Measurements from ENCODE around the gene PDE10A.

DNA sequence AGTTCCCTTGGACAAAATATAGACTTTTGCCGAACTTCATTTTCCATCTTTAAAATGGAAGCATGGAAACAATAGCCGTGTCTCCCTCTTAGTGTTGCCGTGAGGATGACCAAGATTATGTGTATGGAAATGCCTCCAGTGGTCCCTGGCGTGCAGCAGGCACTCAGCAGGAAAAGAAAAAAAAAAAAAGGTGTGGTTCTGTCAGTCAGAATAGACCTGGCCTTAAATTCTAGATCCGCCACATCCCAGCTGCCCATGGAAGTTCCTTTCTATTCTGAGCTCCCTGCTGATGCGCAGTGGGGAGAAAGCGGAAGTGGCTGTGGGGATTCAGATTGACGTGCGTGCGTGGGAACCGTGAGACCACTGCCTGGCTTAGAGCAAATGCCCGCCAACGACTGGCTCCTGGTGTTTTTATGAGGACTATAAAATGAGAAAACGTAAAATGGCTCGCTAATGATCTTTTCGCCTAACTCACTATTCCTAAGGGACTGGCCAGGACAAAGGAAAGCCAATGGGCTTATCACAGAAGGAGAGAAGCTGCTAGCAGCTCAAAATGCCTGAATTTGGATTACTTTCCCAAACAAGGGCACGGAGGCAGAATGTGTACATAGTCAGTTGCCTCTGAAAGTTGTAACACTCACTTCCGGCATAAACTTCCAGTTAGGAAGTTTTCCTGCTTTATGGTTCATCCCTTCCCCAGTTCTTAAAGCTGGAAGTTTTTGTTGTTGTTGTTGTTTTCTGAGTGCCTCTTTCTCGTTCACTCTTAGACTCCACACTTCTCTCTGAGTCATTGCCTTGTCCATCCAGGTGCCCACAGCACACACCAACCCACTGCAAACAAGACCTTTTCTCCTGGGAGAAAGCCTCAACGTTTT, 11.4 kb upstream of the PDE10A start:
- TF ChIP-seq, protein P1, sequence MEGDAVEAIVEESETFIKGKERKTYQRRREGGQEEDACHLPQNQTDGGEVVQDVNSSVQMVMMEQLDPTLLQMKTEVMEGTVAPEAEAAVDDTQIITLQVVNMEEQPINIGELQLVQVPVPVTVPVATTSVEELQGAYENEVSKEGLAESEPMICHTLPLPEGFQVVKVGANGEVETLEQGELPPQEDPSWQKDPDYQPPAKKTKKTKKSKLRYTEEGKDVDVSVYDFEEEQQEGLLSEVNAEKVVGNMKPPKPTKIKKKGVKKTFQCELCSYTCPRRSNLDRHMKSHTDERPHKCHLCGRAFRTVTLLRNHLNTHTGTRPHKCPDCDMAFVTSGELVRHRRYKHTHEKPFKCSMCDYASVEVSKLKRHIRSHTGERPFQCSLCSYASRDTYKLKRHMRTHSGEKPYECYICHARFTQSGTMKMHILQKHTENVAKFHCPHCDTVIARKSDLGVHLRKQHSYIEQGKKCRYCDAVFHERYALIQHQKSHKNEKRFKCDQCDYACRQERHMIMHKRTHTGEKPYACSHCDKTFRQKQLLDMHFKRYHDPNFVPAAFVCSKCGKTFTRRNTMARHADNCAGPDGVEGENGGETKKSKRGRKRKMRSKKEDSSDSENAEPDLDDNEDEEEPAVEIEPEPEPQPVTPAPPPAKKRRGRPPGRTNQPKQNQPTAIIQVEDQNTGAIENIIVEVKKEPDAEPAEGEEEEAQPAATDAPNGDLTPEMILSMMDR (IDR thresholded peaks at IDR 0.05; ENCODE audit: insufficient read depth, low read length, poor library complexity, severe bottlenecking) = no peak
- no peak for TF ChIP-seq EZH2phosphoT487 (conservative IDR thresholded peaks at IDR 0.05; ENCODE audit: low read length)
